Measurements from ENCODE around the gene PDGFD.

DNA sequence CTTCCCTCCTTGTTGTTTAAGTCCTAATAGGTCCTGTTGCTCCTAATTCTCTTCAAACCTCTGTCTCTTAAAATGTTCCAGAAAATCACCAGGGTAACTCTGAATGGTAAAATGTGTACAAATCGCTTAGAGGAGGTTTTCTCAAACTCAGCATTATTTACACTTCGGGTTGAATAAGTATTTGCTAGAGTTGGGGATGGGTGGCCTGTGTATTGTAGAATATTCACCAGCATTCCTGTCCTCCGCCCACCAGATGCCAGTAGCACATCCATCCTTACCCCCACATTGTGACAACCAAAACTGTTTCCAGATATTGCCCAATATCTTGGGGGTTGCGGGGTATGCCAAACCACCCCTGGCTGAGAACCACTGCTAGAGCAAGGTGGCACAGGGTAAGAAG is 191.9 kb downstream of the PDGFD start:
- no peak for TF ChIP-seq EZH2 (IDR thresholded peaks at IDR 0.05)
- TF ChIP-seq POLR2AphosphoS5 (IDR thresholded peaks at IDR 0.05; ENCODE audit: borderline replicate concordance, low read depth, low read length) = no peak

Data from SK-N-MC (cell line).